NOMO-1 treated with DMSO at 0.1 percent for 48 hours (cell line): ENCODE data around the gene PRKAG1.

Experiments used
- DNase-seq: peaks from one replicate; lab custom pipeline; 2025; ENCODE audit not compliant: unreplicated experiment; lab: John Stamatoyannopoulos, UW

PRKAG1 gene

DNA sequence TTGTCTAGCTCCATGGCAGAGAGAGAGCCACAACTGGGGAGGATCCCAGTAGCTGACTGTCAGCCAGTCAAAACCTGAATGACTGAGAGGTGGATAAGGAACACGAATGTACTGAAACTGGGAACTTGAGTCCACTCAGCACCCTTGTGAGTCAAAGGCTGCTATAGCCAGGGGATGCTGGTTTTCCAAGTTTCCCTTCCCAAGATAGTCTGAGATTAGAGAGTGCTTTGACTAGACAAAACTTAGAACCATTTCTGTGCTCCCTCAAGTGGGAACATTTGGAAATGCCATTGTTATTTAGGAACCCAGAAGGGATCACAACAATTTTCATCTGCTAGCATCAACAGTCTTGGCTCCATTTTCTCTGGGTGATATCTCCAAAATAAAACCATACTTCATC, 4.0 kb downstream of the PRKAG1 start:
- no peak for DNase-seq

DNA sequence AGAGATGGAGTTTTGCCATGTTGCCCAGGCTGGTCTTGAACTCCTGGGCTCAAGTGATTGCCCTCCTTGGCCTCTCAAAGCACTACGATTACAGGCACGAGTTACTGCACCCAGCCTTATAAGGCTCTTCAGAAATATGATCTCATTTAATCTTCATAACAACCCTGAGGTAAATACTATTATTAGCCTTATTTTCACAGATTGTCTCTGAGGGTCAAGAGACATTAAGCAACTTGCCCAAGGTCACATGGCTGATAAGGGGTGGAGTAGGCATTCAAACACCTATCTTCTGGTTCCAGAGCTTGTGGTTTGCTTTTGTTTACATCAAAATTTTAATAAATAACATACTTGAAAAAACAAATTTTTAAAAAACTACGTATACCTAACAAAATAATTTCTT, 5.1 kb downstream of the PRKAG1 start:
- DNase-seq, result no peak

DNA sequence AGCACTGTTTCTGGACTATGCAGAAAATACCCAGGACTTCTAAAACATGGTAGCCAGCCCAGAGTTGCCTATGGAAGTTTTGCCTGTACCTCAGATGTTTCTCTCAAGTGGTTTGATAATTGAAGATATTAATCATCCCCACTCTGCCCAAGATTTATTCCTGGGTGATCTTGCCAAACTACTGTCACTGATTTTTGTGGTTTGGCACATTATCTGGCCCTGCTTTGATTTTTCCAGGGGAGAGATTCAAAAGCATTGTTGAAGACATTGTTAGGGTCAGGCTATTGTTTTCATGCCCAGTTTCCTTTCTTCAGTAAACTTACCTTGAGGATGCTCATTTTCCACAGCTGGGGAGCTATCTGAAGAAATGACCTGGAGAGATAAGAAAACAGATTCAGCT, 5.8 kb downstream of the PRKAG1 start:
- no peak for DNase-seq

DNA sequence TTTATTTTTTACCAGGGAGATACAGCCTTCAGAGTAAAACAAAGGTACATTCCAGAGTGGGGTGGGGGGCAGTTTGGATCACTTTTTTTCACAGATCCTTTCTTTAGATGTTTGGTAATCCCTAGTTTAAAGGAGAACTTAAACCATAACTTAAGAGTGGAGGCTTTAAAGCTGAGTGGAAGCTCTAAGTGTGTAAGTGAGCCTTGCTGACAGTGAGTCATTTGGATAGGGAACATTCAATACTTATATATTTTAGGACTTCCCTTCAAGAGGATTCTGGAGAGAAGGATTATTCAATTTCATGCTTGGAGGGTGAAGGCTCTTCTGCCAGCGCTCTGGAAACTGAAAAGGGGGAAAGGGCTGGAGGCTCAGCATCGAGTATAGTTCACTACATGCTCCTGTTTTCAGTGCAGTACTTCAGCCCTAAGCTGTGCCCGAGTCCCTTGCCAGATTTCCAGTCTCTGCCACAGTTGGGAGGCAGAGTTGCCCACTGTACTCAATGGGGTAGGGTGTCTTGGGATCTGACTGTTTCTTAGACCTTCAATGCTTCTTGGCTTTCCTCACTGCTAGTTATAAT, 8.4 kb downstream of the PRKAG1 start:
- no peak for DNase-seq

DNA sequence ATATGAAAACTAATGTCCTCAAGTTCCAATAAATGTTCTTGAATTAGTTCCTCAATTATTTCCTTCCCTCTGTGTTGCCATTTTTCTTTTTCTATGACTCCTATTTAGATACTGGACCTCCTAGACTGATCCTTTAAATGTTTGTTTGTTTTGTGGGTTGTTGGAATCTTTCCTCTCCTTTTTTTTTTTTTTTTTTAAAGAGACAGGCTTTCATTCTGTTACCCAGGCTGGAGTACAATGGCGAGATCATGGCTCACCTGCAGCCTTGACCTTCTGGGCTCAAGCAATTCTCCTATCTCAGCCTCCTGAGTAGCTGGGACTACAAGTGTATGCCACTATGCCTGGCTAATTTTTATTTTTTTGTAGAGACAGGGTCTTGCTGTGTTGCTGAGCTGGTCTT, 9.6 kb downstream of the PRKAG1 start:
- DNase-seq, result no peak

DNA sequence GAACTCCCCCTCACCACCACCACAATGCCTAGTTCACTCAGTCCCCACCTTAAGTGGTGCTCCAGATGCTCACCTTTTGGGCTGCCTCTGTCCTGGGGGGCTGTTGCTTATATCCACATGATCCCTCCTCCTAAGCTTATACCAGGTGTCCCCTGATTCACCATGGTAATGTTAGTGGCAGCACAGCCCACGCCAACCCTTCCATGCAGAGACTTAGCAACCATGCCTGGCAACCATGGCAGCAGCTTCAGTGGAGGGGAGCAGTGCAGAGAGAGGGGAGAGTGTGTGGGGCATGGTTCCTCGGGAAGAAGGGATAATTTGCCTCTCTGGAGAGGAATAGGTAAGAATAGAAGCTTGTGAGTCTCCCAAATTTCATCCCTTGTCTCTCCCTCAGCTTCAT, 18.2 kb downstream of the PRKAG1 start:
- DNase-seq, result no peak

DNA sequence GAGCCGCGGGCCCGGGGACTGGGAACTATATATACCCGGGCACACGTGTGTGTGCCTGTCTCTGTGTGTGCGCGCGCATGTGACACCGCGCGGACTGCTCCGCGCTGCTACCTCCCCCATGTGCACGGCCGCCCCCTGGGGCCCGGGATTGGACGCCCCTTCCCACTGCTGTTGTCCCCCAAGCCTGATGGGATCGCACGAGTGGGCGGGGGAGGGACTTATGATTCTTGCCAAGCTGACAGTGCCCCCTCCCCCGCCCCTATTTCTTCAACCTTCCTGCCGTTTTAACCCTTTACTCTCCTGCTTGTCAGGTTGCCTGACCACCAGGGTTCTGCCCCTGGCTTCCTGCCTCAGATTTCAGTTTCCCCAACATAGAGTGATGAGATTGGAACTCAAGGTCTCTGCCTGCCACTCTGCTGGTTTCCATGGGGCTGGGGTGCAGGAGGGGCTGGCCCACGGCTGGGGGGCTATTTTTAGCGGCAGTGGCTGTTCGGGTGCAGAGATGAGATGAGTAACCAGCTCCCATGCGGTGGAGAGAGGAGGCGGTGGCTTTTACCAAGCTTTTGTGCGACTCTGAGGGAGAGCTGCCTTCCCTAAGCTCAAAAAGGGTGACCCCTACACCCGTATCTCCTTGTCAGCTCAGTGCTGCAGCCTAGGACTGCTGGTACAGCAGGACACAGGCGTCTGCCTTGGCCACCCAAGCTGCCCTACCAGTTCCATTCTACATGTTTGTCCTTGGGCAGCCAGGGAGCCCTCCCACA, 19.0 kb downstream of the PRKAG1 start, which contains the start of gene DDN:
Gene DDN (minus strand): TSS at position 5 of the 761 bp plus-strand sequence. CDS start 88 bp downstream, outside the sequence.
- peak; percentile 7 for DNase-seq

DNA sequence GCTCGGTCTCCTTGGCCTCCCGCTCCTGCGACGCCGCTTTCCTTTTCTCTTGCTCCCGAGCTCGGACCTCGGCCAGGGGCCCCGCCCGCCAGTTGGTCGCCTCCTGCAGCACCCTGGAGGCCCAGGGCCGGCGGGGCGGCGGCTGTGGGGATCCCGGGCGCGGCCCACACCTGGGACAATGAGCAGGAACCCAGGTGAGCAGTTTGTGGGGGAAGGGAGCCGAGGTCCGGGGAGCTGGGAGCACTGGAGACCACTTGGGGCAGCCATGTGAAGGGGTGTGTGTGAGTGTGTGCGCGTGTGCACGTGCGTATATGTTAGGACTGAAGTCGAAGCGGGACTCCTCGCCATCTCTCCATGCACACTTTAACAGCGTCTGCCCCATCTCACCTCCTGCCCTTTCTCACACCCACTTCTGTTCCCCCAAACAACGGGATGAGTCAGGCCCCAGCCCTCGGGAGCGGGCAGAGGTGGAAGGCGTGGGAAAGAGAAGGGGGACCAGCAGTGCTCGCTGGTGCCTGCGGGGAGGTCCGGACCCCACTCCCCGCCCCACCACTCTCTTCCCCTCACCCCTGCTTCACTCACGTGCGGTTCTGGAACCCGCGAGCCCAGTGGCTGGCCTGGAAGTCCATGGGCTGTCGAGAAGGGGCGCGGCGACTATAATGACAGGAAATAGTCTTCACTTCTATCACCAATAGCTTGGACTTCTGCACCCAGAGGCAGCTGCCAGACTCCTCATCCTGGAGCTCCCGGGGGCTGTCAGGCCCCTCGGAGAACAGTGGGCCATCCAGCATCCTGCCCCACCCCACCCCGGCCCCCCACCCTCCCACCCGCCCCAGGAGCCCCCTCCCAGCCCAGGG, 19.9 kb downstream of the PRKAG1 start:
- no peak for DNase-seq

DNA sequence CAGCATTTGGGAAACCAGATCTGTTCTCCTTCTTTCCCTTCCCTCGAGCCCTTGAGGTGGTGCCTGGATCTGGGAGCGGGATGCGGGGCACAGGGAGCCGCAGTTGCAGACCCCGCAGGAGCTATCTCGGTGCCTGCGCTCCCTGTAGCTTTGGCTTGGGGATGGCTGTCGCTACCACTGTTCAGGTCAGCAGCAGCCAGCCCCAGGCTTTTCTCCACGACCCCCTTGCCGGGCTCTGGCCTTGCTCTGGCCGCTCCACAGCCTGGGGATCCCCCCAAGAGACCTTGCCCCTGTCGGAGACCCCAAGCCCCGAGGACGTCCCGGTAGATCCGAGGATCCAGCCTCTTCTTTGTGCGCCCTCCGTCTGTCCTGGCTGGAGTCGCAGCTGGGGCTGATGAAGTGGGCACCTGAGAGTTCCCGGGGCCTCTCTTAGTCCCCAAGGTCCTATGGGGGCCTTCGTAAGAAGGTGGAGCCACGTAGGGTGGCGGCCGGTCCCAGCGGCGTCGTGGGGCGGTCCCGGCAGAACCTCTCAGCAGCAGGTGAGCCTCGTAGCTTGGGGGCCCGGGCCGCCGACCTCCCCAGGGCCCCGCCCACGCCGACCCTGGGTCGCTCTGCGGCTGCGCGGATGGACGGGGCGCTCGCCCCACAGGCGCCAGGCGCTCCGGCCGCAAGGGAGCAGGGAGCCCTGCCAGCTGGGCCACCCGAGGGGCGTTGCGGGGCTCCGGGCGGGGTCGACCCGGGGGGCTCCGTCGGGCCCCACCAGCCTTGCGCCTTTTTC, 20.7 kb downstream of the PRKAG1 start:
- DNase-seq, result no peak

DNA sequence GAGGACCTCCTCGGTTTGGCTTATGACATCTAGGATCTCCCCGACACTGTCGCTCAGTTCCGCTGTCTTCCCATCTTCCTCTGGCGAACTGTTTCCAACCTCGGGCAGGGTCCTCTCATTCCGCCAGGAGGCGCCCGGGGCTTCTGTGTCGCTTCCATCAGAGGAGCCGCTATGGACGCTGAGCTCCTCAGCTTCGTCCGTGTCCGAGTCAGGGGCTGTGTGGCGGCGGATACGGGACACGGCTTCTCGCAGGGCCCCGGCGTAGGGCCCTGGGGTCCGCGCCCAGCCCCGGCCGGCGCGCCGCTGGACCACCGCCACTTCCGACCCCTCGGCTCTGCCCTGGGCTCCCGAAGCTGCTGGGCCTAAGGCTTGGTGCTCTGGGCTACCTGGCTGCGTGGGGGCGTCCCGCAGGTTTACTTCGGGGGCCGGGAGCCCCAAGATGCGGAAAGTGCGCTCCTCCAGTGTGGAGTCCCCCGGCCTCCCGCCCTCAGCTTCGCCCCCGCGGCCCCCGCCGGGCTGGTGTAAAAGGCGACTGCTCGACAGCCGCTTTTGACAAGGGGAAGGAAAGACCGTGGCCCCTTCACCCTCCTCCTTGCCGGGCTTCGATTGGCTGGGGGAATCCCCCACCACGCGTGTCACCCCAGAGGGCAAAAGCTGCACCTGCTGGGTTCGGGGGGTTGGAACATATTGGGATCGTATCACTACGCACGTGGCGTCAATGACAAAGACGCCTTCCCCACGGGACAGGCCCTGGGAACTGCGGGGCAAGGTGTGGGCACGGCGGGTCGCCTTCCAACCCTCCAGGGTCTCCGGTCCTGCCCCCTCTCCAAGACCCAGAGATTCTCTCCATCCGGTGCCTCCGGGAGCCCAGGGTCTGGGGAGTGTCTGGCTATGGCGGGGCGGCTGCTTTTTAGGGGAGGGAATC, 21.5 kb downstream of the PRKAG1 start:
- DNase-seq, result peak; percentile 61

DNA sequence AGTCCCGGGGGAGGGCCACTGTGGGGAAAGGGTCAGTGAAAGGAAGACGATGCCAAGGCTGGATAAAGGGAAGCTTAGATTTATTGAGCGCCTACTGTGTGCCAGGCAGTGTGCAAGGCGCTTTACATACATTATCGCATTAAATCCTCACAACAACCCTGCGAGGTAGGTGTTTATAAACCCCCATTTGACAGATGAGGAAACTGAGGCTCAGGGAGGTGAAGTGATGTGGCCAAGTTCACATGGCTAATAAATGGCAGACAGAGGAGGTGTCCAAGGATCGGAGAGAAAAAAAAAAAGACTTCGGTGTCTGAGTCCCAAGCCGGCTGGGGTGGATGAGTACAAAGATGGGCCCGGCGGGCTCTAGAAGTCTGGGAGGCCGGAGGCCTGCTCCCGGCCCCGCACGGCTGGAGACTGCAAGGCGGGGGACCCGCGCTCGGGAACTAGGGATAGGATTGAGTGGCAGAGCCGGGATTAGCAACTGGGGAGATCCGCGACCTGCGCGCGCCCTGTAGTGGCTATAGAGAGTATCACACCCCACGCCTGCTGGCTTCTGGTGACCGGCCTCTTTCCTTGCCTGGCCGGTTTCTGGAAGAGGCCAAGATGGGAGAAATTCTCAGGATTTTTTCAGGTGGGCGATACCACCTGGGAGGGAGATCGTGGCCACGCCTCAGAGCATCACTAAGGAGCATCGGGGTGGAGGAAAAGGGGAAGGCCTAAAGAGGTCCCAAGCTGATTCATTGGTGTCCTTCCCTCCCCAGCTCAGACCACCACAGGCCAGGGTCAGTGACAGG, 23.3 kb downstream of the PRKAG1 start:
- DNase-seq, result peak; percentile 37

DNA sequence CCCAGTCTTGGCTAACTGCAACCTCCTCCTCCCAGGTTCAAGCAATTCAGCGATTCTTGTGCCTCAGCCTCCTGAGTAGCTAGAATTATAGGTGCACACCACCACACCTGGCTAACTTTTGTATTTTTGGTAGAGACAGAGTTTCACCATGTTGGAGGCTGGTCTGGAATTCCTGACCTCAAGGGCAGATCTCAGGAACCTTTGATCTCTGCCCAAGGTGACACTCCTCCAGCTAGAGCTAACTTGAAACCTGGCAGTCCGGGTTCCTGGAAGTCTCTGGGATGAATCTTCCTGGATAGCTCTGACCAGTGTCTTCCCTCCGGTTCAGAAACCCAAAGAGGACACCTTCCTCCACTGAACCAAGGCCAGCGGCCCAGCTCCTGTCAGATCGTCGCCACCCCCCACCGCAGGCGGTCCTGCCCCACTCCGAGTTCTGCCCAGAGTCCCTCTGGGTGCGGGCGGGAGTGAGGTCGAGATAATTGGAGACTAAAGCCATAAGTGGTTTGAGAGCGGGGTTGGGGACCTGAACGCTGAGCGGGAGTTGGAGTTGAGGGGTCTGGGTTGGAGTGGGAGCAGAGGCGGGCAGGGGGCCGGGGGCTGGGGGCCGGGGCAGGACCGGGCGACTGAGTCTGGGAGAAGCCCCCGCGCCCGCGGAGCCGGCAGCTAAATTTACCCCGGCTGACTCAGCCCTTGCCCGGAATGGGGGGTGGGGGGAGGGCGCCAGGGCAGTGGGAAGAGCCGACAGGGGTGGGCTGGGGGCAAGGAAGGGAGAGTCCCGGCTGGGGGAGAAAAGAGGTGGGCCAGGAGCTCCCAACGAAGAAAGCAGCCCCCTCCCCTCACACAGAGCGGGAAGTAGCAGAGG, 24.1 kb downstream of the PRKAG1 start:
- DNase-seq, result no peak

DNA sequence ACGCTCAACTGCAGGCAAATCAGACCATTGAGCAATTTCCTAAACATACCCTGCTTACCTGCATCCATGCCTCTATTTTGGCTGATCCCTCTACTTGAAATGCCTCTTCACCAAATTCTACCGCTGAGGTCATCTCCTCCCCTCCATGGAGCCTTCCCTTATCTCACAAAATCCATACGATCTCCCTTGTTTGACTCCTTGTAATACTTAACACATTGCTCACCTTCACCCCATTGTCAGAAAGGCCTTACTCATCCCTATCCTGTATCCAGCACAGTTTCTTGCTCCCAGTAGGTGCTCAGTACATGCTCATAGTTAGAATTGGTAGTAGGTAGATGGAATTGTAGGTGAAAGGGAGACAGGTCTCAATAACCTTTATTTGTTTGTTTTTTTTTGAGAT, 24.8 kb downstream of the PRKAG1 start:
- DNase-seq, result no peak

DNA sequence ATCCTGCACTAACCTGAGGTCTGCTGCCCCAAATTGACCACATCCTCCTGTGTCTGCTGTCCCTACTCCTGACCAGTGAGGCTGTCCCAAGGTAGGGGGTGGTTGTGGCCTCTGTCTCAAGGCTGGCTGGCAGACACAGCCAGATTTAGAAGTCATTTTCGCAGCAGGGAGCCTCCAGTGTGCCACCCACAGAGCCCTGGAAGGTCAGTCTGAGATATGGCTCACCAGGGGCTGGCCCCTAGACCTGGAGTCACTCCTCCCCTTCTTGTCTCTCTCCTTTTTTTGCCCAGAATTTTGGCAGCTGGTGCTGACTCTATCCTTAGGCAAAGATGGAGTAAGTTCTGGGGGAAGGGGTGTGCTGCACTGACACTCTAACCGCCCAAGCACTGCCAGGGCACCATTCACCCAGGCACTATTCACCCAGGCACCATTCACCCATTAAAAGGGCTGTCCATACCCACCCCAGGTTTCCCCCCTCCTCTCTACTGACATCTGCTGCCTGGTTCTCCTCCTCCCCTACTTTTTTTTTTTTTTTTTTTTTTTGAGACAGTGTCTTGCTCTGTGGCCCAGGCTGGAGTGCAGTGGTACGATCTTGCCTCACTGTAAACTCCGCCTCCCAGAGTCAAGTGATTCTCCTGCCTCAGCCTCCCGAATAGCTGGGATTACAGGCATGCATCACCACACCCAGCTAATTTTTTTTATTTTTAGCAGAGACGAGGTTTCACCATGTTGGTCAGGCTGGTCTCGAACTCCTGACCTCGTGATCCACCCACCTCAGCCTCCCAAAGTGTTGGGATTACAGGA, 27.1 kb downstream of the PRKAG1 start:
- DNase-seq, result no peak

DNA sequence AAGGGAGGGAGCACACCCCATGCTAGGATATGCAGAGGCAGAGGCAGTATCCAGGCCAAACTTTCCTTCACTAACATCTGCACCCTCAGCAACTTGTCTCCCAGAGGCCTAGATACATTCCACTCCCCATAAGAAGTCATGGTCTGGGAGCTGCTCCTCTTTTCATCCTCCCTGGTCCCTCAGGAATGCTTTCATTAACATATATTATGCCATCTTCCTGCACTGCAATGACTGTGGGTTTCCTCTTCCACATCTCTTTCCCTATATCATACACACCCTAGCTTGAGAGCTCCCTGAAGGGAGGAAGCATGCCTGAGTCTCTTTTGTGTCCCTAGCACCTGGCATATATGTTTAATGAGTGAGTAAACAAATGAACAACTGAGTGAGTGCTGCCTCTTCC, 28.0 kb downstream of the PRKAG1 start:
- no peak for DNase-seq

DNA sequence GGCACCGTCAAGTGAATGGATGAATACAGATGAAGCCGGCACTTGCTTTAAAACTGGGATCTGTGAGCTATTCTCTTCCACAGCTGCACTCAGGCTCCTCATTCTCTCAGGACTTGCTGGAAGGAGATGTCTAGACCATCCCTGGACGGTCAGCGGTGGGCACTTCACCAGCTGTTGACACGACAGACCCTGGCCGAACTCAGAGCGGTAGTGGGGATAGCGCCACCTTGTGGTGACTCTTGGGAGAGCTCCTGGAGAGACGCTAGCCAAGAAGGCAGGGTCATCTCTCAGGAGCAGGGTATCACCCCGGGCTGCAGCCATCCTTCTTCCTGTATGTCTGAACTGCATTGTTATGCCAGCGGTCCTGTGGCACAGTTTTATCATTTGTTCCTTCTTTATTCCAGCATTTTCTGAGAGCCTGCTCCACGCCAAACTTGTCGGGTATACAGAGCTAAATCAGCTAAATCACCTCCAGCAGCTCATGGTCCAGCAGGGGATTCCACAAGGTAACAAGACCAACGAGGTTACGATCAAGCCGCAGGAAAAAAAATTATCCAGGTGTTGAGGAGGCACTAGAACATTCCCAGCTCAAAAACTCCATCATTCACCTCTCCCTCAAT, 30.4 kb downstream of the PRKAG1 start:
- peak; percentile 39 for DNase-seq

DNA sequence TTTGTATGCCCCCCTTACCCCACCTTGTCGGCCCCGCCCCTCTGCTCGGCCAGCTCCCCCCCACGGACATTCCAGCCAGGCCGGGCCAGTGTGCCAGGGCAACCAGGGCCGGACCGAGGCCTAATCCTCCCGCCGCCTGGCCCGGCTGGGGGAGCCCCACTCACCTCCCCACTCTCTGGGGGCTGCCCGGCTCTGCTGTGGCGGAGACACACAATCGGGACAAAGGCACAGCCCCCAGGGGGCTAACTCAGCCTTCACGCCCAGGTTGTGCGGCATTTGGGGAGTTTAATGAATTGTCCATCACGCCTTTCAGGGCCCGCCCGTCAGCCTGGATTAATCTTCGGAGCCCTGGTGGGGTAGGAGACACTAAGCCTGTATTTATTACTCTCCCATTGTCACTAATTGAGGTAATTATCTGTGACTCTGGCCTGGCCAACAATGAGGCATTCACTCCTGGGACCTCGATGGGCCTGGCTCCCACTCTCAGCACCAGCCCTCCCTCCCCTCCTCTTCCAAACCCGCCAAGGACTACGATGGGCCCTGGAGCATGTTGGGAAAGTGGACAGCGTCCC, 31.8 kb downstream of the PRKAG1 start:
- no peak for DNase-seq
